K562 (cell line): ENCODE data around the gene DNAJC25. TPM values are rescaled to one million over a fixed set of nuclear protein-coding genes. Genes with fewer than 3 reads are reported as not detected.
A peak's percentile ranks its signal among the peaks of the same experiment; 100 is the strongest.

Experiments
- ATF3 ChIP-seq, 2 experiments: fragments of 450-650 bp in 1 of 2; sonication (generic) in 1 of 2; formaldehyde crosslinking in 1 of 2; IDR thresholded peaks in 1 of 2; conservative IDR thresholded peaks in 1 of 2; 2 replicates each; pipeline versions ENCODE4 v1.6.1 to v1.8.1; 2016 to 2023; ENCODE audit warnings: mild to moderate bottlenecking in 2 of 2, moderate library complexity in 2 of 2, inconsistent platforms in 1 of 2, missing genetic modification reagents in 1 of 2
- BRD9 ChIP-seq: fragments of 450-650 bp; IDR thresholded peaks from 2 replicates; pipeline ENCODE4 v1.6.1; 2018; ENCODE audit warnings: low read depth; ENCODE audit not compliant: partially characterized antibody
- BRF2 ChIP-seq: IDR thresholded peaks from 3 replicates; pipeline ENCODE4 v1.6.1; 2011; ENCODE audit warnings: borderline replicate concordance, mild to moderate bottlenecking; ENCODE audit not compliant: insufficient read length, insufficient read depth
- CHD7 ChIP-seq: fragments of 200-600 bp; sonication (generic); IDR thresholded peaks from one replicate; pipeline ENCODE4 v1.6.1; 2012; ENCODE audit warnings: mild to moderate bottlenecking, low read depth, low read length, inconsistent platforms
- EGR1 ChIP-seq: fragments of 450-650 bp; conservative IDR thresholded peaks from 2 replicates; pipeline ENCODE4 v1.6.1; 2017; ENCODE audit warnings: mild to moderate bottlenecking
- ESRRA ChIP-seq: fragments of 450-650 bp; IDR thresholded peaks from 2 replicates; pipeline ENCODE4 v1.6.1; 2014; ENCODE audit warnings: low read depth, mild to moderate bottlenecking, moderate library complexity, borderline replicate concordance
- GABPA ChIP-seq: fragments of 200-800 bp; sonication (Bioruptor generic); conservative IDR thresholded peaks from 2 replicates; pipeline ENCODE4 v1.6.1; 2016; ENCODE audit warnings: low read depth, missing genetic modification characterization, missing compliant biosample characterization
- HMG20B ChIP-seq: fragments of 250-450 bp; sonication (Bioruptor Pico); IDR thresholded peaks from 2 replicates; pipeline ENCODE4 v1.5.0; 2021; ENCODE audit warnings: mild to moderate bottlenecking
- HSF4 ChIP-seq: fragments of 250-450 bp; sonication (Bioruptor Pico); IDR thresholded peaks from 2 replicates; pipeline ENCODE4 v2.1.2; 2022; ENCODE audit warnings: mild to moderate bottlenecking, moderate library complexity, borderline replicate concordance
- KLF6 ChIP-seq: fragments of 250-450 bp; sonication (Bioruptor Pico); IDR thresholded peaks from 2 replicates; pipeline ENCODE4 v1.4.0; 2020; ENCODE audit warnings: mild to moderate bottlenecking, moderate library complexity, borderline replicate concordance
- PHF21A ChIP-seq: fragments of 450-650 bp; IDR thresholded peaks from 2 replicates; pipeline ENCODE4 v1.6.1; 2017; ENCODE audit warnings: low read depth, borderline replicate concordance
- TSC22D4 ChIP-seq: fragments of 450-650 bp; IDR thresholded peaks from 2 replicates; pipeline ENCODE4 v1.6.1; 2016; ENCODE audit warnings: missing genetic modification characterization, missing biosample characterization, control low read depth
- ZNF431 ChIP-seq: sonication (generic); formaldehyde crosslinking; IDR thresholded peaks from 2 replicates; pipeline ENCODE4 v1.8.0; 2022; ENCODE audit warnings: mild to moderate bottlenecking, missing genetic modification reagents
- polyA plus RNA-seq, 8 experiments: library from polyadenylated mRNA; depleted of rRNA in 4 of 8; stranded (reverse) in 5 of 8; unstranded in 3 of 8; fragments of >200 nt; fragmentation: Nextera tagmentation in 2 of 8; fragmentation: Illumina TruSeq in 1 of 8; extraction: Ambion mirVana in 2 of 8; extraction: Trizol in 1 of 8; gene quantifications; 2 replicates each; pipeline versions ENCODE4 v1.2.1 to v1.2.3, GENCODE V29; 2011 to 2014; ENCODE audit warnings: inconsistent platforms in 1 of 8, missing spikeins in 1 of 8
- total RNA-seq, 7 experiments: library from RNA; depleted of rRNA in 6 of 7; stranded (reverse); fragments of >200 nt in 6 of 7; fragmentation: Illumina TruSeq in 2 of 7; extraction: Trizol in 2 of 7; gene quantifications; 2 replicates each; pipeline versions ENCODE4 v1.2.1 to v1.2.3, GENCODE V29; 2011 to 2021; ENCODE audit warnings: low replicate concordance in 1 of 7

Gene DNAJC25
- total and polyA plus RNA-seq, 9 of the 15 experiments (the other 6 are each of a cell fraction or from before 2014, with no cell fraction given) = 3.7 to 11.2 (median 7.1) TPM

GRCh38 chr9:111631214-111631971 is at the start of gene DNAJC25 (continued):
- TF ChIP-seq CHD7 (no peak), KLF6 (no peak), BRF2 (no peak), TSC22D4 (no peak), HSF4 (no peak), EGR1 (peak; percentile 20; the same call in 1 of the 2 replicates), ESRRA (0 out of 2 replicates have a peak, but pooled peaks have one; percentile 44), ATF3 (IDR thresholded peaks at IDR 0.05) (no peak), ATF3 (CRISPR knock-in tag; conservative IDR thresholded peaks at IDR 0.05) (no peak; the same call in 1 of the 2 replicates), GABPA (tag) (peak; percentile 71), ZNF431 (CRISPR knock-in tag) (0 out of 2 replicates have a peak, but pooled peaks have one; percentile 16), HMG20B (no peak), PHF21A (no peak), BRD9 (no peak)
